Neural cell (in vitro differentiated cells): ENCODE measurements around the gene ZNF92. TPM values are rescaled to one million over a fixed set of nuclear protein-coding genes. Genes with fewer than 3 reads are reported as not detected.
A peak's percentile ranks its signal among the peaks of the same experiment; 100 is the strongest.

Source experiments
- H2AFZ ChIP-seq: fragments of 200-600, 300-800 bp; sonication (generic), shearing (Covaris generic); 2 replicates; pipeline ENCODE4 v1.6.0; 2014; ENCODE audit warnings: low read depth, mild to moderate bottlenecking, antibody characterized with exemption, low read length, moderate library complexity
- H3F3A ChIP-seq: fragments of 200-600 bp; shearing (Covaris generic); 2 replicates; pipeline ENCODE4 v1.6.1; 2016; ENCODE audit warnings: mild to moderate bottlenecking, moderate library complexity, mixed read lengths, antibody characterized with exemption, low read length; ENCODE audit not compliant: insufficient read depth, poor library complexity, severe bottlenecking
- H3K27ac ChIP-seq: fragments of 200-600, 300-800 bp; sonication (generic), shearing (Covaris generic); 2 replicates; pipeline ENCODE4 v1.5.1; 2014; ENCODE audit warnings: mild to moderate bottlenecking, low read length, moderate library complexity
- H3K27me3 ChIP-seq: fragments of 300-800, 200-600 bp; sonication (generic), shearing (Covaris generic); 2 replicates; pipeline ENCODE4 v1.6.0; 2014; ENCODE audit warnings: mild to moderate bottlenecking, low read depth, low read length, moderate library complexity; ENCODE audit not compliant: insufficient read depth
- H3K36me3 ChIP-seq: fragments of 300-800, 200-600 bp; sonication (generic), shearing (Covaris generic); 2 replicates; pipeline ENCODE4 v1.5.1; 2014; ENCODE audit warnings: mild to moderate bottlenecking, antibody characterized with exemption, low read length, moderate library complexity; ENCODE audit not compliant: insufficient read depth
- H3K4me2 ChIP-seq: fragments of 300-800, 200-600 bp; sonication (generic), shearing (Covaris generic); 2 replicates; pipeline ENCODE4 v1.6.0; 2014; ENCODE audit warnings: mild to moderate bottlenecking, low read length
- H3K4me3 ChIP-seq: fragments of 300-800, 200-600 bp; sonication (generic), shearing (Covaris generic); 2 replicates; pipeline ENCODE4 v1.5.1; 2014; ENCODE audit warnings: mild to moderate bottlenecking, low read length, moderate library complexity
- H3K79me2 ChIP-seq: fragments of 200-600 bp; shearing (Covaris generic); replicated peaks from 2 replicates; pipeline ENCODE4 v1.6.0; 2014; ENCODE audit warnings: mild to moderate bottlenecking, low read length, moderate library complexity; ENCODE audit not compliant: insufficient read depth
- H3K9ac ChIP-seq: fragments of 300-800, 200-600 bp; sonication (generic), shearing (Covaris generic); 2 replicates; pipeline ENCODE4 v1.6.1; 2016; ENCODE audit warnings: mild to moderate bottlenecking, low read length, mixed read lengths
- H3K9me2 ChIP-seq: fragments of 200-600 bp; shearing (Covaris generic); 2 replicates; pipeline ENCODE4 v1.6.1; 2016; ENCODE audit warnings: mild to moderate bottlenecking, low read length, mixed read lengths; ENCODE audit not compliant: insufficient read depth
- H3K9me3 ChIP-seq: fragments of 200-600, 300-800 bp; sonication (generic), shearing (Covaris generic); 2 replicates; pipeline ENCODE4 v1.6.1; 2016; ENCODE audit warnings: mild to moderate bottlenecking, mixed run types, low read length, moderate library complexity, mixed read lengths
- H4K20me1 ChIP-seq: fragments of 200-600 bp; shearing (Covaris generic); 2 replicates; pipeline ENCODE4 v1.6.1; 2016; ENCODE audit warnings: mild to moderate bottlenecking, mixed run types; ENCODE audit not compliant: insufficient read depth
- CTCF ChIP-seq: fragments of 450-650 bp; IDR thresholded peaks from 2 replicates; pipeline ENCODE4 v1.5.1; 2014; ENCODE audit warnings: antibody characterized with exemption, mild to moderate bottlenecking, moderate library complexity; ENCODE audit not compliant: poor library complexity, severe bottlenecking
- EP300 ChIP-seq: fragments of 450-650 bp; conservative IDR thresholded peaks from 2 replicates; pipeline ENCODE4 v1.6.1; 2014; ENCODE audit warnings: antibody characterized with exemption, mild to moderate bottlenecking, moderate library complexity; ENCODE audit not compliant: poor library complexity, severe bottlenecking
- EZH2 ChIP-seq: fragments of 200-600, 300-800 bp; shearing (Covaris generic), sonication (generic); IDR thresholded peaks from 2 replicates; pipeline ENCODE4 v1.6.1; 2014; ENCODE audit warnings: antibody characterized with exemption, low read length, borderline replicate concordance, mild to moderate bottlenecking; ENCODE audit not compliant: insufficient read depth, poor library complexity, severe bottlenecking
- MXI1 ChIP-seq: fragments of 450-650 bp; conservative IDR thresholded peaks from 2 replicates; pipeline ENCODE4 v1.6.1; 2014; ENCODE audit warnings: antibody characterized with exemption, mild to moderate bottlenecking; ENCODE audit not compliant: poor library complexity, severe bottlenecking
- POLR2AphosphoS5 ChIP-seq: IDR thresholded peaks from 2 replicates; pipeline ENCODE4 v1.6.1; 2012
- RAD21 ChIP-seq: fragments of 450-650 bp; conservative IDR thresholded peaks from 2 replicates; pipeline ENCODE4 v1.6.1; 2014; ENCODE audit warnings: antibody characterized with exemption, mild to moderate bottlenecking, moderate library complexity
- SMC3 ChIP-seq: fragments of 450-650 bp; conservative IDR thresholded peaks from 2 replicates; pipeline ENCODE4 v1.6.1; 2014; ENCODE audit warnings: antibody characterized with exemption, mild to moderate bottlenecking, moderate library complexity; ENCODE audit not compliant: poor library complexity
- TAF1 ChIP-seq: IDR thresholded peaks from 2 replicates; pipeline ENCODE4 v1.6.1; 2012; ENCODE audit warnings: low read depth
- polyA plus RNA-seq: library from polyadenylated mRNA; depleted of rRNA; stranded (reverse); fragments of >200 nt; gene quantifications from 2 replicates; pipeline ENCODE4 v1.2.3, GENCODE V29; 2014

The ZNF92 gene
- polyA plus RNA-seq, 1 donor from 2014 or later, result 23.2 TPM

GRCh38 chr7:65430344-65431186 lies 56.9 kb downstream of the ZNF92 start:
- Histone ChIP-seq H3K79me2 (no peaks in the 10 kb centered on the region), H3K27ac (no peak overlapping the region), H3K4me2 (no peak overlapping the region), H2AFZ (no peak overlapping the region), H3K9me3 (peaks cover 11% of the 10 kb centered on the region), H3K9me2 (no peaks in the 10 kb centered on the region), H3K4me3 (no peak overlapping the region), H3F3A (no peaks in the 10 kb centered on the region), H4K20me1 (no peaks in the 10 kb centered on the region), H3K27me3 (no peaks in the 10 kb centered on the region), H3K36me3 (no peaks in the 10 kb centered on the region), H3K9ac (no peak overlapping the region)
- no peak for TF ChIP-seq POLR2AphosphoS5
- TF ChIP-seq EP300, result peak; percentile 55
- TF ChIP-seq SMC3, result no peak

- no peak overlapping the region for H3K4me3 ChIP-seq
- TF ChIP-seq POLR2AphosphoS5, result no peak
- TF ChIP-seq RAD21, result no peak
- TF ChIP-seq MXI1, result no peak
- TF ChIP-seq TAF1, result no peak
- no peak for TF ChIP-seq EZH2
- no peak for TF ChIP-seq EP300
- H3K27me3 ChIP-seq, result no peaks in the 10 kb centered on the region
- no peak overlapping the region for H3K4me2 ChIP-seq
- H2AFZ ChIP-seq, result no peak overlapping the region
- no peaks in the 10 kb centered on the region for H3K36me3 ChIP-seq
- H3K9ac ChIP-seq, result no peak overlapping the region
- H3K9me2 ChIP-seq, result no peaks in the 10 kb centered on the region
- no peak overlapping the region for H3K27ac ChIP-seq
- no peaks in the 10 kb centered on the region for H3K79me2 ChIP-seq
- no peaks in the 10 kb centered on the region for H3F3A ChIP-seq
- no peaks in the 10 kb centered on the region for H4K20me1 ChIP-seq
- peaks cover 11% of the 10 kb centered on the region for H3K9me3 ChIP-seq
Observed at GRCh38 chr7:65434307-65434706, 60.7 kb downstream of the ZNF92 start.

- Histone ChIP-seq H3K9ac (no peak overlapping the region), H3K27ac (no peak overlapping the region), H3K36me3 (no peaks in the 10 kb centered on the region), H3F3A (no peaks in the 10 kb centered on the region), H3K79me2 (no peaks in the 10 kb centered on the region), H3K9me2 (no peaks in the 10 kb centered on the region), H2AFZ (no peak overlapping the region), H3K27me3 (no peaks in the 10 kb centered on the region), H4K20me1 (no peaks in the 10 kb centered on the region), H3K4me3 (no peak overlapping the region), H3K4me2 (no peak overlapping the region), H3K9me3 (no peaks in the 10 kb centered on the region)
- TF ChIP-seq TAF1, result no peak
- TF ChIP-seq POLR2AphosphoS5, result no peak
Observed at GRCh38 chr7:65436163-65436562, 62.5 kb downstream of the ZNF92 start.

- H3K4me3 ChIP-seq, result no peak overlapping the region
- no peak overlapping the region for H3K9ac ChIP-seq
- H3K9me2 ChIP-seq, result no peaks in the 10 kb centered on the region
- H3F3A ChIP-seq, result no peaks in the 10 kb centered on the region
- H3K79me2 ChIP-seq, result no peaks in the 10 kb centered on the region
- no peaks in the 10 kb centered on the region for H4K20me1 ChIP-seq
- no peaks in the 10 kb centered on the region for H3K36me3 ChIP-seq
- no peak overlapping the region for H2AFZ ChIP-seq
- no peak overlapping the region for H3K27ac ChIP-seq
- H3K9me3 ChIP-seq, result no peaks in the 10 kb centered on the region
- H3K4me2 ChIP-seq, result no peak overlapping the region
- TF ChIP-seq CTCF (no peak), RAD21 (no peak), MXI1 (no peak)
- no peaks in the 10 kb centered on the region for H3K27me3 ChIP-seq
Observed at GRCh38 chr7:65438598-65438997, 64.9 kb downstream of the ZNF92 start.
